ENCODE results near the gene HSD17B1. TPM values are rescaled to one million over a fixed set of nuclear protein-coding genes. Genes with fewer than 3 reads are reported as not detected.

Gene HSD17B1
- total and polyA plus RNA-seq, 2 of the 13 experiments (the other 11 are each of a cell fraction or from before 2014, with no cell fraction given), result 0.54 to 0.93 TPM

GRCh38 chr17:42519546-42520491 is 32.9 kb upstream of the HSD17B1 start (continued):
- TF ChIP-seq ZBTB14 (CRISPR knock-in tag; IDR thresholded peaks at IDR 0.05) (no peak; the same call in 1 of the 2 replicates), ZNF280B (CRISPR knock-in tag; IDR thresholded peaks at IDR 0.05; ENCODE audit: borderline replicate concordance) (no peak), NKX3-1 (CRISPR knock-in tag; IDR thresholded peaks at IDR 0.05) (no peak), ZXDC (CRISPR knock-in tag; IDR thresholded peaks at IDR 0.05) (no peak), ZNF44 (CRISPR knock-in tag; IDR thresholded peaks at IDR 0.05) (no peak), ASH2L (IDR thresholded peaks at IDR 0.05; ENCODE audit: insufficient read length, low read depth, low read length) (peak; percentile 56), ZNF607 (CRISPR knock-in tag; IDR thresholded peaks at IDR 0.05; ENCODE audit: borderline replicate concordance) (no peak), IKZF1 (IDR thresholded peaks at IDR 0.05) (no peak), ZFP62 (CRISPR knock-in tag; IDR thresholded peaks at IDR 0.05) (no peak), YEATS4 (CRISPR knock-in tag; IDR thresholded peaks at IDR 0.05; ENCODE audit: borderline replicate concordance) (peak; percentile 39; the same call in 1 of the 2 replicates), ZNF441 (CRISPR knock-in tag; IDR thresholded peaks at IDR 0.05; ENCODE audit: borderline replicate concordance) (no peak; the same call in 1 of the 2 replicates), TFDP1 (CRISPR knock-in tag; IDR thresholded peaks at IDR 0.05; ENCODE audit: borderline replicate concordance) (no peak), ZNF180 (CRISPR knock-in tag; IDR thresholded peaks at IDR 0.05; ENCODE audit: borderline replicate concordance, low read depth) (no peak), ZBTB7B (CRISPR knock-in tag; IDR thresholded peaks at IDR 0.05) (peak; percentile 18; the same call in 1 of the 2 replicates), ARID4A (CRISPR knock-in tag; IDR thresholded peaks at IDR 0.05; ENCODE audit: borderline replicate concordance) (peak; percentile 22; the same call in 1 of the 2 replicates), TAF1 (CRISPR knock-in tag; IDR thresholded peaks at IDR 0.05) (no peak), ZNF460 (CRISPR knock-in tag; IDR thresholded peaks at IDR 0.05; ENCODE audit: borderline replicate concordance) (no peak)
